HCT116 (cell line): Measurements from ENCODE around the gene FRY. TPM values are rescaled to one million over a fixed set of nuclear protein-coding genes. Genes with fewer than 3 reads are reported as not detected.
A peak's percentile ranks its signal among the peaks of the same experiment; 100 is the strongest.

Experiments used
- ATAC-seq: fragments of 200-7000 bp; cut with Tn5 transposase; 2 replicates; pipeline ENCODE4 v1.9.1; 2020; ENCODE audit warnings: mild to moderate bottlenecking, moderate library complexity
- BruUV-seq: library from RNA; stranded (reverse); fragments of 400-500 nt; replicated peaks from 2 replicates; lab custom pipeline; 2021; lab: Mats Ljungman, UMichigan
- CTCF ChIA-PET: fragments of 300-600 bp; sonication (Branson Sonifier 250); formaldehyde crosslinking; loops from one replicate; lab custom pipeline; 2021; ENCODE audit warnings: antibody characterized with exemption; lab: Charles Lee
- POLR2A ChIA-PET: fragments of 300-600, 350-600 bp; sonication (Branson Sonifier 250); formaldehyde crosslinking; loops from one replicate; lab custom pipeline; 2021; ENCODE audit warnings: antibody characterized with exemption; lab: Charles Lee
- RAD21 ChIA-PET, 2 experiments: fragments of 300-600 bp; sonication (Branson Sonifier 250); formaldehyde crosslinking; loops; one replicate each; lab custom pipeline; 2023; ENCODE audit warnings: low total read pairs in 2 of 2; ENCODE audit not compliant: uncharacterized antibody in 2 of 2, unreplicated experiment in 2 of 2, low non-redundant PET in 1 of 2; lab: Charles Lee
- DNase-seq: peaks from one replicate; pipeline ENCODE4 v3.0.0-alpha.2; 2010; ENCODE audit warnings: low read depth, low spot score
- H2AFZ ChIP-seq: fragments of 200-600 bp; shearing (Covaris generic), sonication (generic); 2 replicates; pipeline ENCODE4 v1.6.1; 2017; ENCODE audit warnings: low read depth, mixed run types, mixed read lengths, antibody characterized with exemption, low read length; ENCODE audit not compliant: poor library complexity, severe bottlenecking
- H3K27ac ChIP-seq: 2 replicates; pipeline ENCODE4 v1.5.1; 2012; ENCODE audit warnings: low read depth, low read length
- H3K27me3 ChIP-seq: fragments of 200-600 bp; sonication (generic); 2 replicates; pipeline ENCODE4 v1.6.1; 2016; ENCODE audit warnings: mixed run types, low read length, mixed read lengths; ENCODE audit not compliant: insufficient read depth
- H3K36me3 ChIP-seq, 2 experiments: fragments of 200-500 bp in 1 of 2; fragments of 200-600 bp in 1 of 2; sonication (Bioruptor generic) in 1 of 2; sonication (generic) in 1 of 2; 2 replicates each; pipeline versions ENCODE4 v1.5.1 to v1.6.1; 2014 to 2016; ENCODE audit warnings: low read length in 2 of 2, inconsistent platforms in 1 of 2, mixed read lengths in 1 of 2, mixed run types in 1 of 2; ENCODE audit not compliant: insufficient read depth in 2 of 2, control insufficient read depth in 1 of 2
- H3K4me1 ChIP-seq, 2 experiments: fragments of 200-600 bp in 1 of 2; sonication (generic) in 1 of 2; 2 replicates each; pipeline versions ENCODE4 v1.5.1 to v1.6.1; 2012 to 2017; ENCODE audit warnings: low read length in 2 of 2, inconsistent platforms in 1 of 2, mild to moderate bottlenecking in 1 of 2, mixed read lengths in 1 of 2, mixed run types in 1 of 2, moderate library complexity in 1 of 2; ENCODE audit not compliant: insufficient read depth in 2 of 2, control insufficient read depth in 1 of 2
- H3K4me2 ChIP-seq: fragments of 200-600 bp; sonication (generic); 2 replicates; pipeline ENCODE4 v1.6.1; 2017; ENCODE audit warnings: mixed run types, low read length, mixed read lengths
- H3K4me3 ChIP-seq, 2 experiments: fragments of 200-600 bp in 1 of 2; sonication (generic) in 1 of 2; replicated peaks in 1 of 2; 2 replicates each; pipeline ENCODE4 v1.5.1; 2011 to 2016; ENCODE audit warnings: low read length in 2 of 2, control low read depth in 1 of 2, low read depth in 1 of 2, mild to moderate bottlenecking in 1 of 2, mixed read lengths in 1 of 2, mixed run types in 1 of 2
- H3K79me2 ChIP-seq: fragments of 200-600 bp; sonication (generic); 2 replicates; pipeline ENCODE4 v1.6.1; 2017; ENCODE audit warnings: mild to moderate bottlenecking, mixed run types, low read length, moderate library complexity, mixed read lengths; ENCODE audit not compliant: insufficient read depth
- H3K9ac ChIP-seq: fragments of 200-600 bp; sonication (generic); 2 replicates; pipeline ENCODE4 v1.6.1; 2016; ENCODE audit warnings: low read length, mixed read lengths
- H3K9me2 ChIP-seq: fragments of 200-600 bp; sonication (generic), shearing (Covaris generic); 2 replicates; pipeline ENCODE4 v1.6.1; 2017; ENCODE audit warnings: mixed run types, mild to moderate bottlenecking, moderate library complexity; ENCODE audit not compliant: insufficient read depth
- H3K9me3 ChIP-seq, 2 experiments: fragments of 200-500 bp in 1 of 2; fragments of 200-600 bp in 1 of 2; sonication (Bioruptor generic) in 1 of 2; sonication (generic) in 1 of 2; 2 replicates each; pipeline ENCODE4 v1.6.1; 2014 to 2017; ENCODE audit warnings: low read length in 2 of 2, mixed read lengths in 2 of 2, inconsistent platforms in 1 of 2, low read depth in 1 of 2, mild to moderate bottlenecking in 1 of 2, mixed run types in 1 of 2, moderate library complexity in 1 of 2; ENCODE audit not compliant: control insufficient read depth in 1 of 2, insufficient read depth in 1 of 2
- H4K20me1 ChIP-seq: fragments of 200-600 bp; sonication (generic), shearing (Covaris generic); 2 replicates; pipeline ENCODE4 v1.6.1; 2017; ENCODE audit warnings: mixed run types, mild to moderate bottlenecking, moderate library complexity; ENCODE audit not compliant: insufficient read depth
- ATF3 ChIP-seq: IDR thresholded peaks from 2 replicates; pipeline ENCODE4 v1.6.1; 2012
- CBX3 ChIP-seq: IDR thresholded peaks from 2 replicates; pipeline ENCODE4 v1.6.1; 2012; ENCODE audit warnings: low read depth
- CEBPB ChIP-seq: IDR thresholded peaks from 2 replicates; pipeline ENCODE4 v1.6.1; 2012; ENCODE audit warnings: low read depth
- CTCF ChIP-seq, 3 experiments: fragments of 200-600 bp in 1 of 3; sonication (generic) in 1 of 3; IDR thresholded peaks in 2 of 3; conservative IDR thresholded peaks in 1 of 3; 2 replicates each; pipeline ENCODE4 v1.5.1; 2012 to 2017; ENCODE audit warnings: low read depth in 2 of 3, low read length in 2 of 3, antibody characterized with exemption in 1 of 3, borderline replicate concordance in 1 of 3, control low read depth in 1 of 3, mild to moderate bottlenecking in 1 of 3, mixed read lengths in 1 of 3, mixed run types in 1 of 3, moderate library complexity in 1 of 3; ENCODE audit not compliant: insufficient read depth in 1 of 3
- EGR1 ChIP-seq: IDR thresholded peaks from 2 replicates; pipeline ENCODE4 v1.6.1; 2012; ENCODE audit warnings: low read depth
- ELF1 ChIP-seq: IDR thresholded peaks from 2 replicates; pipeline ENCODE4 v1.6.1; 2012; ENCODE audit warnings: low read depth, borderline replicate concordance
- EZH2 ChIP-seq: fragments of 200-600 bp; sonication (generic); IDR thresholded peaks from 2 replicates; pipeline ENCODE4 v1.6.1; 2017; ENCODE audit warnings: antibody characterized with exemption, mixed run types
- EZH2phosphoT487 ChIP-seq: fragments of 200-600 bp; IDR thresholded peaks from 2 replicates; pipeline ENCODE4 v1.6.1; 2018; ENCODE audit warnings: antibody characterized with exemption, borderline replicate concordance
- FOSL1 ChIP-seq: IDR thresholded peaks from 2 replicates; pipeline ENCODE4 v1.6.1; 2012; ENCODE audit warnings: low read depth
- POLR2A ChIP-seq: IDR thresholded peaks from 2 replicates; pipeline ENCODE4 v1.7.0; 2011; ENCODE audit warnings: borderline replicate concordance; ENCODE audit not compliant: insufficient read depth, insufficient read length; ENCODE audit errors: extremely low read depth
- POLR2AphosphoS5 ChIP-seq: IDR thresholded peaks from 2 replicates; pipeline ENCODE4 v1.6.1; 2011; ENCODE audit warnings: mild to moderate bottlenecking, low read depth, low read length, moderate library complexity
- RAD21 ChIP-seq: IDR thresholded peaks from 2 replicates; pipeline ENCODE4 v1.6.1; 2012; ENCODE audit warnings: low read depth, mild to moderate bottlenecking
- REST ChIP-seq: IDR thresholded peaks from 2 replicates; pipeline ENCODE4 v1.6.1; 2012; ENCODE audit warnings: low read depth
- SIN3A ChIP-seq: IDR thresholded peaks from 2 replicates; pipeline ENCODE4 v1.6.1; 2012; ENCODE audit warnings: low read depth
- SP1 ChIP-seq: IDR thresholded peaks from 2 replicates; pipeline ENCODE4 v1.6.1; 2012; ENCODE audit warnings: low read depth
- SRF ChIP-seq: IDR thresholded peaks from 2 replicates; pipeline ENCODE4 v1.6.1; 2012; ENCODE audit warnings: low read depth
- YY1 ChIP-seq: IDR thresholded peaks from 2 replicates; pipeline ENCODE4 v1.6.1; 2011; ENCODE audit warnings: low read length, low read depth, moderate library complexity, mild to moderate bottlenecking; ENCODE audit not compliant: insufficient replicate concordance; ENCODE audit errors: extremely low read depth
- ZFX ChIP-seq: fragments of 450-650 bp; IDR thresholded peaks from 2 replicates; pipeline ENCODE4 v1.6.1; 2017
- intact Hi-C: fragments of 100-400 bp; cut with micrococcal nuclease; formaldehyde crosslinking; loops from 2 replicates; pipeline ENCODE4 v1.10.0; 2022
- total RNA-seq: library from RNA; stranded (reverse); gene quantifications from one replicate; pipeline ENCODE4 v1.2.1, GENCODE V29; 2021; ENCODE audit not compliant: unreplicated experiment

Gene FRY
- total RNA-seq, 1 experiment from 2014 or later = 1.4 TPM

GRCh38 chr13:32001154-32001768, 30.3 kb upstream of the FRY start (continued):
- TF ChIP-seq POLR2AphosphoS5 (no peak), SIN3A (no peak), CTCF (IDR thresholded peaks at IDR 0.05 in 2 of 3, conservative IDR thresholded peaks at IDR 0.05 in 1 of 3; ENCODE audit: borderline replicate concordance in 1 of 3, insufficient read depth in 1 of 3, low read depth in 2 of 3, low read length in 2 of 3) (peak in 2 of 3 experiments; percentile 57 to 70; a peak in 4 of 6 replicates)

GRCh38 chr13:32001769-32002168, 29.8 kb upstream of the FRY start:
- H3K4me3 ChIP-seq = no peak overlapping the region
- no peaks in the 10 kb centered on the region for H3K4me1 ChIP-seq
- no peak overlapping the region for H3K4me2 ChIP-seq
- no peaks in the 10 kb centered on the region for H3K9me3 ChIP-seq
- no peaks in the 10 kb centered on the region for H3K9me2 ChIP-seq
- intact Hi-C loops = no loop called here
- ChIA-PET CTCF (interaction anchor here (0.7 to 1.7 kb wide), 7 partner anchors 8 to 579 kb away, joined by 3 to 12 read pairs (median 4); no protein-coding TSS in a partner anchor), POLR2A (no interaction called here)
- H3K27ac ChIP-seq = no peak overlapping the region
- no peak overlapping the region for H2AFZ ChIP-seq
- H3K27me3 ChIP-seq = no peaks in the 10 kb centered on the region
- H3K9ac ChIP-seq = no peak overlapping the region
- no peaks in the 10 kb centered on the region for H4K20me1 ChIP-seq
- DNase-seq = no peak
- no TSS peak for BruUV-seq
- no peak for TF ChIP-seq YY1
- TF ChIP-seq SP1 = no peak
- TF ChIP-seq REST = no peak
- no peak for TF ChIP-seq CBX3
- TF ChIP-seq FOSL1 = no peak
- no peak for TF ChIP-seq EZH2
- no peak for TF ChIP-seq POLR2A
- TF ChIP-seq ELF1 = no peak
- no peak for TF ChIP-seq ZFX
- TF ChIP-seq EZH2phosphoT487 = no peak
- TF ChIP-seq RAD21 = no peak
- TF ChIP-seq POLR2AphosphoS5 = no peak
- TF ChIP-seq EGR1 = no peak
- no peak for TF ChIP-seq CEBPB
- no peak for TF ChIP-seq ATF3
- no peak for TF ChIP-seq SIN3A
- TF ChIP-seq SRF = no peak
- TF ChIP-seq, all 23 proteins: peak for 0
- no peaks in the 10 kb centered on the region for H3K36me3 ChIP-seq
- RAD21 ChIA-PET = no interaction called here
- H3K79me2 ChIP-seq = no peaks in the 10 kb centered on the region
- ATAC-seq = no peak
